T-helper 17 cell (primary cell): ENCODE data around the gene C10orf62. TPM values are rescaled to one million over a fixed set of nuclear protein-coding genes. Genes with fewer than 3 reads are reported as not detected.
A peak's percentile ranks its signal among the peaks of the same experiment; 100 is the strongest.
"Not testable (repeated sequence)": the region's sequence is repeated elsewhere in the genome, so short reads cannot be mapped to it uniquely, and the experiment has no call there.

Experiments
- ATAC-seq: fragments of 150-1000 bp; cut with Tn5 transposase; 2 replicates; pipeline ENCODE4 v1.10.0; 2021; ENCODE audit warnings: mild to moderate bottlenecking, moderate library complexity
- DNase-seq, 3 donors: peaks; one replicate each; pipeline versions ENCODE4 v3.0.0 to v3.0.0-alpha.2; 2020 to 2021
- H3K9me3 ChIP-seq: one replicate; pipeline ENCODE4 v1.7.0; 2013; ENCODE audit warnings: low read length, mild to moderate bottlenecking; ENCODE audit not compliant: control insufficient read depth, poor library complexity, severe bottlenecking
- H3K27ac Mint-ChIP-seq: one replicate; pipeline ENCODE4 v1.8.0; 2022; ENCODE audit warnings: mild to moderate bottlenecking, moderate library complexity, mixed read lengths
- H3K27me3 Mint-ChIP-seq: one replicate; pipeline ENCODE4 v1.8.0; 2022; ENCODE audit warnings: mixed read lengths
- H3K36me3 Mint-ChIP-seq: one replicate; pipeline ENCODE4 v1.8.0; 2022; ENCODE audit warnings: low read depth, mixed read lengths
- H3K4me1 Mint-ChIP-seq: one replicate; pipeline ENCODE4 v1.8.0; 2022; ENCODE audit warnings: mild to moderate bottlenecking, mixed read lengths
- H3K4me3 Mint-ChIP-seq: one replicate; pipeline ENCODE4 v1.8.0; 2022; ENCODE audit warnings: mild to moderate bottlenecking, moderate library complexity, mixed read lengths
- total RNA-seq, 4 donors: library from RNA in 2 of 4; stranded (reverse) in 2 of 4; gene quantifications; one replicate each; pipeline ENCODE4 v1.2.3 and lab custom pipeline; 2022 to 2026

Gene C10orf62
- total RNA-seq, 2 donors from 2014 or later = not detected

GRCh38 chr10:97632949-97633884 lies 43.7 kb downstream of the C10orf62 start, which contains the start of gene MORN4:
Gene MORN4 (minus strand): TSS chr10:97633500. CDS start chr10:97619653, 13,847 bp downstream.
- ATAC-seq (peak; percentile 100), DNase-seq (peak; percentile 84 to 90 (median 85))
- Mint-ChIP-seq H3K4me1 (peaks cover 9% of the 10 kb centered on the region), H3K27ac (peak within 1 kb of the TSS; percentile 96), H3K27me3 (no peaks in the 10 kb centered on the region), H3K4me3 (peak within 1 kb of the TSS; percentile 100), H3K36me3 (peaks cover 3% of the 10 kb centered on the region)
- H3K9me3 ChIP-seq = no peaks in the 10 kb centered on the region

GRCh38 chr10:97633921-97634320 lies 44.4 kb downstream of the C10orf62 start:
- no peak for DNase-seq
- peaks cover 3% of the 10 kb centered on the region for H3K36me3 Mint-ChIP-seq
- no peaks in the 10 kb centered on the region for H3K9me3 ChIP-seq
- no peaks in the 10 kb centered on the region for H3K27me3 Mint-ChIP-seq
- H3K27ac Mint-ChIP-seq = peak overlapping the region; percentile 96
- peaks cover 9% of the 10 kb centered on the region for H3K4me1 Mint-ChIP-seq
- peak; percentile 21 for ATAC-seq
- H3K4me3 Mint-ChIP-seq = peak overlapping the region; percentile 100

DNA sequence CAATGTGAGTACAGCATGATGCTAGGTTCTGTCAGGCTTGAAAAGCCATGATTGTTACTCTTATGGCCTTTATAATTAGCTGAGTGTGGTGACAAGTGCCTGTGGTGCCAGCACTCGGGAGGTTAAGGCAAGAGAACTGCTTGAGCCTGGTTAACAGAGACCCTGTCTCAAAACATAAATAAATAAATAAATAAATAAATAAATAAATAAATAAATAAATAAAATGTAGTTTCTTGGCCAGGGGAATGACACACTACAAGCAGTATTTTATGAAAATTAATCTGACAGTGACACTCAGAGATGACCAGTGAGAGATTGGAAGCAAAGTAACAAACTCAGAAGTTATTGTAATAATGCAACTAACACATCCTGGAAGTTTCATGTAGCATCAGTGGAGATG lies 46.1 kb downstream of the C10orf62 start:
- Mint-ChIP-seq H3K4me3 (no peak overlapping the region), H3K27me3 (no peaks in the 10 kb centered on the region), H3K4me1 (peaks cover 14% of the 10 kb centered on the region), H3K27ac (no peak overlapping the region), H3K36me3 (peaks cover 3% of the 10 kb centered on the region)
- no peaks in the 10 kb centered on the region for H3K9me3 ChIP-seq
- ATAC-seq = no peak
- no peak for DNase-seq

- peaks cover 19% of the 10 kb centered on the region for H3K4me1 Mint-ChIP-seq
- H3K36me3 Mint-ChIP-seq, H3K27ac Mint-ChIP-seq: not testable (repeated sequence)
Observed at GRCh38 chr10:97639090-97639489, 49.6 kb downstream of the C10orf62 start.

GRCh38 chr10:97640174-97640867 lies 50.8 kb downstream of the C10orf62 start, which contains the start of gene PI4K2A:
Gene PI4K2A (plus strand): TSS chr10:97640671. CDS start chr10:97640743, 72 bp downstream.
- ATAC-seq = peak; percentile 97
- Mint-ChIP-seq H3K27ac (peak within 1 kb of the TSS; percentile 90), H3K27me3 (no peaks in the 10 kb centered on the region), H3K36me3 (no peaks in the 10 kb centered on the region), H3K4me1 (peaks cover 19% of the 10 kb centered on the region), H3K4me3 (peak within 1 kb of the TSS; percentile 97)
- DNase-seq = peak; percentile 96 to 97 (median 97)
- H3K9me3 ChIP-seq = no peaks in the 10 kb centered on the region

More at GRCh38 chr10:97639090-97639489, 49.6 kb downstream of the C10orf62 start:
- not testable (repeated sequence) for DNase-seq, ATAC-seq, H3K27me3 Mint-ChIP-seq, H3K4me3 Mint-ChIP-seq, H3K9me3 ChIP-seq

Other genes with a start within 250 kb of the C10orf62 start
- gene RRP12, start 188.4 kb upstream of the C10orf62 start, total RNA-seq = 100 to 1,000 TPM; 138 to 231 TPM
- 100 to 1,000 TPM in 1 of 2 donors, 10 to 100 TPM in 1; 88.6 to 101 TPM for gene PGAM1, start 163.5 kb upstream of the C10orf62 start, total RNA-seq
- gene EXOSC1, start 143.7 kb upstream of the C10orf62 start, total RNA-seq = 10 to 100 TPM; 32.0 to 38.6 TPM
- 10 to 100 TPM; 14.9 to 15.3 TPM for gene ZDHHC16, start 143.5 kb upstream of the C10orf62 start, total RNA-seq
- 10 to 100 TPM; 60.1 to 71.2 TPM for gene MMS19, start 91.3 kb upstream of the C10orf62 start, total RNA-seq
- 1 to 10 TPM; 1.1 to 1.4 TPM for gene UBTD1, start 90.8 kb upstream of the C10orf62 start, total RNA-seq
- gene ANKRD2, start 16.9 kb upstream of the C10orf62 start, total RNA-seq = not detected
- gene HOGA1, start 5.3 kb upstream of the C10orf62 start, total RNA-seq = not detected
- 1 to 10 TPM in 1 of 2 donors, under 1 TPM in 1; 0.35 to 1.2 TPM for gene MORN4, start 43.8 kb downstream of the C10orf62 start, total RNA-seq
- gene PI4K2A, start 51.0 kb downstream of the C10orf62 start, total RNA-seq = 10 to 100 TPM; 23.3 to 26.2 TPM
- 1 to 10 TPM; 5.6 to 8.6 TPM for gene AVPI1, start 97.5 kb downstream of the C10orf62 start, total RNA-seq
- gene MARVELD1, start 124.0 kb downstream of the C10orf62 start, total RNA-seq = 1 to 10 TPM; 1.2 to 2.7 TPM
- gene ZFYVE27, start 147.4 kb downstream of the C10orf62 start, total RNA-seq = 10 to 100 TPM; 60.0 to 69.2 TPM
- gene SFRP5, start 182.3 kb downstream of the C10orf62 start, total RNA-seq = not detected